Measurements from ENCODE around the gene TAF4. TPM values are rescaled to one million over a fixed set of nuclear protein-coding genes. Genes with fewer than 3 reads are reported as not detected.
"Not testable (repeated sequence)": the region's sequence is repeated elsewhere in the genome, so short reads cannot be mapped to it uniquely, and the experiment has no call there.

Gene TAF4
- total RNA-seq, 1 donor from 2014 or later = 11.5 TPM

DNA sequence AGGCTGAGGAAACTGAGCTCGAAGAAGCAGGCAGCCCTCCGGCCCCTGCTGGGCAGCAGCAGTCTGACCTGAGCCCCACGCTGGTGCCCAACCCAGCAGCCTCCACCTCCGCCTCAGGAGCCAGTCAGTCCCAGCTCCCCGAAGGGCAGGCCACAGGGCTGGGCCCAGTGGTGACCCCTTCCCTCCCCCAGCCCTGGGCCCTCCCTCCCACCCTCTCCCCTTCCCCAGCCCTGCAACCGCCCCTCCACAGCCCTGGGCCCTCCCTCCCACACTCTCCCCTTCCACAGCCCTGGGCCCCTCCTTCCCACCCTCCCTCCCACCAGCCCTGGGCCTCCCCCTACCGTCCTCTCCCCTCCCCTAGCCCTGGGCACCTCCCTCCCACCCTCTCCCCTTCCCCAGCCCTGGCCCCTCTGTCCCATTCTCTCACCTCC is 115.0 kb downstream of the TAF4 start:
- DNase-seq (ENCODE audit: low spot score) = no peak
- Mint-ChIP-seq H3K27ac (ENCODE audit: unreplicated experiment) (no peak overlapping the region), H3K27me3 (ENCODE audit: low read depth) (peaks cover 5% of the 10 kb centered on the region), H3K9me3 (ENCODE audit: low read depth) (no peaks in the 10 kb centered on the region), H3K4me3 (ENCODE audit: unreplicated experiment) (no peak overlapping the region), H3K4me1 (ENCODE audit: low read depth) (peaks cover 14% of the 10 kb centered on the region), H3K36me3 (ENCODE audit: low read depth) (no peaks in the 10 kb centered on the region)
- TF ChIP-seq, protein P1, sequence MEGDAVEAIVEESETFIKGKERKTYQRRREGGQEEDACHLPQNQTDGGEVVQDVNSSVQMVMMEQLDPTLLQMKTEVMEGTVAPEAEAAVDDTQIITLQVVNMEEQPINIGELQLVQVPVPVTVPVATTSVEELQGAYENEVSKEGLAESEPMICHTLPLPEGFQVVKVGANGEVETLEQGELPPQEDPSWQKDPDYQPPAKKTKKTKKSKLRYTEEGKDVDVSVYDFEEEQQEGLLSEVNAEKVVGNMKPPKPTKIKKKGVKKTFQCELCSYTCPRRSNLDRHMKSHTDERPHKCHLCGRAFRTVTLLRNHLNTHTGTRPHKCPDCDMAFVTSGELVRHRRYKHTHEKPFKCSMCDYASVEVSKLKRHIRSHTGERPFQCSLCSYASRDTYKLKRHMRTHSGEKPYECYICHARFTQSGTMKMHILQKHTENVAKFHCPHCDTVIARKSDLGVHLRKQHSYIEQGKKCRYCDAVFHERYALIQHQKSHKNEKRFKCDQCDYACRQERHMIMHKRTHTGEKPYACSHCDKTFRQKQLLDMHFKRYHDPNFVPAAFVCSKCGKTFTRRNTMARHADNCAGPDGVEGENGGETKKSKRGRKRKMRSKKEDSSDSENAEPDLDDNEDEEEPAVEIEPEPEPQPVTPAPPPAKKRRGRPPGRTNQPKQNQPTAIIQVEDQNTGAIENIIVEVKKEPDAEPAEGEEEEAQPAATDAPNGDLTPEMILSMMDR (IDR thresholded peaks at IDR 0.05) = no peak

DNA sequence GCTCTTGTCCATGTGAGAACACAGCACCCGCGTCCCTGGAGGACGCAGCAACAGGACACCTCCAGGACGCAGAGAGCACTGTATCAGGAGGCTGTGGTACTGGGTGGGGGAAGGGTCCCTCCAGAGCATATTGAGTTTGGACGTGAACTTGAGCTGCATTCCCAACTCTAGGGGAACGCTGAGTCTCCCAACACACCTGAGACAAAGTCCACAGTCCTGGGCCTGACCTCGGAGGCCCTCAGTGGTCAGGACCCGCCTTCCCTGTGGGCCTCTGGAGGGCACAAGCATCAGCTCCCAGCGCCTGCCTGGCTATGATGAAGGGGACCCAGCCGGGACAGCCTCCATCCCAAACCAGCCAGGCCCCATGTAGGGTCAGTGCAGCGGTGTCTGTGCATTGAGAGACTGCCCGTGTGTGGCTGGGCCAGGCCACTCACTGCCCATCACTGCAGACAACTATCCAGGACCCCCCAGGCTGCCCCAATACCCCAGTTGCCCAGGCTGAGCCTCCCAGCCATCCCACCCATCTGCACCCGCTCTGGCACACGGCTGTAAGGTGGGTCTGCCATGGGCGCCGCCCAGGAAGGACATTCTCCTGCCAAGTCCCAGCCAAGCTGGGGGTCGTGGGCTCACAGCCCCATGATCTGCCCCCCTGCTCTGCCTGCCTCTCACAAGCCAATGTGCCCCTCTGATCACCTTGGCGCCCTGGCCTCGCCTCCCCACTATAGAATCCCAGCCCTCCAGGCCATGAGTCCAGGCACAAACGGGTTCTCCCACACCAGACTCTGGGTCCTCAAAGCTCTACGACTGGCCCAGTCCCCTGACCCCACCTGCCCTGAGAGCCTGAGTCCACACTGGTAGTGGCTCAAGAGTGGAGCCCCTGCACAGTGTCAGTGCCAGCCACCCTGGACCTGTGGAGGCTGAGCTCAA is 115.7 kb downstream of the TAF4 start:
- peaks cover 5% of the 10 kb centered on the region for H3K27me3 Mint-ChIP-seq (ENCODE audit: low read depth)
- no peak overlapping the region for H3K27ac Mint-ChIP-seq (ENCODE audit: unreplicated experiment)
- H3K4me3 Mint-ChIP-seq (ENCODE audit: unreplicated experiment) = no peak overlapping the region
- peak; percentile 70 for DNase-seq (ENCODE audit: low spot score)
- H3K36me3 Mint-ChIP-seq (ENCODE audit: low read depth) = no peaks in the 10 kb centered on the region
- no peaks in the 10 kb centered on the region for H3K9me3 Mint-ChIP-seq (ENCODE audit: low read depth)
- TF ChIP-seq, protein P1 (IDR thresholded peaks at IDR 0.05) = no peak
- H3K4me1 Mint-ChIP-seq (ENCODE audit: low read depth) = peaks cover 8% of the 10 kb centered on the region

GRCh38 chr20:61949363-61949713 is 116.3 kb downstream of the TAF4 start:
- H3K27ac Mint-ChIP-seq (ENCODE audit: unreplicated experiment) = no peak overlapping the region
- H3K36me3 Mint-ChIP-seq (ENCODE audit: low read depth) = no peaks in the 10 kb centered on the region
- TF ChIP-seq, protein P1 (IDR thresholded peaks at IDR 0.05) = no peak
- peak; percentile 72 for DNase-seq (ENCODE audit: low spot score)
- peaks cover under 1% of the 10 kb centered on the region for H3K27me3 Mint-ChIP-seq (ENCODE audit: low read depth)
- H3K4me1 Mint-ChIP-seq (ENCODE audit: low read depth) = peaks cover 2% of the 10 kb centered on the region
- H3K9me3 Mint-ChIP-seq (ENCODE audit: low read depth) = no peaks in the 10 kb centered on the region
- no peak overlapping the region for H3K4me3 Mint-ChIP-seq (ENCODE audit: unreplicated experiment)

- Mint-ChIP-seq H3K9me3 (ENCODE audit: low read depth) (no peaks in the 10 kb centered on the region), H3K27me3 (ENCODE audit: low read depth) (no peaks in the 10 kb centered on the region), H3K4me3 (ENCODE audit: unreplicated experiment) (no peak overlapping the region), H3K36me3 (ENCODE audit: low read depth) (no peaks in the 10 kb centered on the region), H3K4me1 (ENCODE audit: low read depth) (peaks cover 2% of the 10 kb centered on the region), H3K27ac (ENCODE audit: unreplicated experiment) (no peak overlapping the region)
- peak; percentile 52 for DNase-seq (ENCODE audit: low spot score)
- TF ChIP-seq, protein P1 (IDR thresholded peaks at IDR 0.05) = no peak
Observed at GRCh38 chr20:61948586-61949362, 116.9 kb downstream of the TAF4 start.

DNA sequence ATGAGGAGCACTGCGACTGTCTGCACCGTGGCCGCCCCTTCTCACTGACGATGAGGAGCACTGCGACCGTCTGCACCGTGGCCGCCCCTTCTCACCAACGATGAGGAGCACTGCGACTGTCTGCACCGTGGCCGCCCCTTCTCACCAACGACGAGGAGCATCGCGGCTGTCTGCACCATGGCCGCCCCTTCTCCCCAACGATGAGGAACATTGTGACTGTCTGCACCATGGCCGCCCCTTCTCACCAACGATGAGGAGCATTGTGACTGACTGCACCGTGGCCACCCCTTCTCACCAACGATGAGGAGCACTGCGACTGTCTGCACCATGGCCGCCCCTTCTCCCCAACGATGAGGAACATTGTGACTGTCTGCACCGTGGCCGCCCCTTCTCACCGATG is 117.6 kb downstream of the TAF4 start:
- not testable (repeated sequence) for H3K36me3 Mint-ChIP-seq (ENCODE audit: low read depth); H3K27ac Mint-ChIP-seq (ENCODE audit: unreplicated experiment)
- DNase-seq (ENCODE audit: low spot score) = peak; percentile 18

GRCh38 chr20:61945495-61945894 is 120.2 kb downstream of the TAF4 start:
- not testable (repeated sequence) for H3K27ac Mint-ChIP-seq (ENCODE audit: unreplicated experiment); H3K36me3 Mint-ChIP-seq (ENCODE audit: low read depth); H3K27me3 Mint-ChIP-seq (ENCODE audit: low read depth); H3K4me1 Mint-ChIP-seq (ENCODE audit: low read depth); H3K4me3 Mint-ChIP-seq (ENCODE audit: unreplicated experiment); H3K9me3 Mint-ChIP-seq (ENCODE audit: low read depth)
- peak; percentile 83 for DNase-seq (ENCODE audit: low spot score)

More for the DNA sequence above, 117.6 kb downstream of the TAF4 start:
- H3K4me1 Mint-ChIP-seq (ENCODE audit: low read depth); H3K4me3 Mint-ChIP-seq (ENCODE audit: unreplicated experiment); H3K9me3 Mint-ChIP-seq (ENCODE audit: low read depth); H3K27me3 Mint-ChIP-seq (ENCODE audit: low read depth): not testable (repeated sequence)

DNA sequence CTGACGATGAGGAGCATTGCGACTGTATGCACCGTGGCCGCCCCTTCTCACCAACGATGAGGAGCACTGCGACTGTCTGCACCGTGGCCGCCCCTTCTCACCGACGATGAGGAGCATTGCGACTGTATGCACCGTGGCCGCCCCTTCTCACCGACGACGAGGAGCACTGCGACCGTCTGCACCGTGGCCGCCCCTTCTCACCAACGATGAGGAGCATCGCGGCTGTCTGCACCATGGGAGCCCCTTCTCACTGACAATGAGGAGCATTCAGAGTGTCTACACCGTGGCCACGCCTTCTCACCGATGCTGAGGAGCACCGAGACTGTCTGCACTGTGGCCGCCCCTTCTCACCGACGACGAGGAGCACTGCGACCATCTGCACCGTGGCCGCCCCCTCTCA is 120.7 kb downstream of the TAF4 start:
- not testable (repeated sequence) for H3K27me3 Mint-ChIP-seq (ENCODE audit: low read depth); H3K36me3 Mint-ChIP-seq (ENCODE audit: low read depth); H3K27ac Mint-ChIP-seq (ENCODE audit: unreplicated experiment); H3K4me1 Mint-ChIP-seq (ENCODE audit: low read depth); H3K4me3 Mint-ChIP-seq (ENCODE audit: unreplicated experiment); H3K9me3 Mint-ChIP-seq (ENCODE audit: low read depth)
- DNase-seq (ENCODE audit: low spot score) = peak; percentile 14

Data from chondrocyte (in vitro differentiated cells).